Erythroblast (primary cell): Measurements from ENCODE around the gene SPINK14.

ENCODE experiments used
- GATA1 ChIP-seq: IDR thresholded peaks from 2 replicates; pipeline ENCODE4 v1.6.1; 2011; ENCODE audit warnings: low read depth, mild to moderate bottlenecking, control low read depth, low read length, moderate library complexity
- POLR2A ChIP-seq: IDR thresholded peaks from 2 replicates; pipeline ENCODE4 v1.6.1; 2011; ENCODE audit warnings: mild to moderate bottlenecking, low read length

DNA sequence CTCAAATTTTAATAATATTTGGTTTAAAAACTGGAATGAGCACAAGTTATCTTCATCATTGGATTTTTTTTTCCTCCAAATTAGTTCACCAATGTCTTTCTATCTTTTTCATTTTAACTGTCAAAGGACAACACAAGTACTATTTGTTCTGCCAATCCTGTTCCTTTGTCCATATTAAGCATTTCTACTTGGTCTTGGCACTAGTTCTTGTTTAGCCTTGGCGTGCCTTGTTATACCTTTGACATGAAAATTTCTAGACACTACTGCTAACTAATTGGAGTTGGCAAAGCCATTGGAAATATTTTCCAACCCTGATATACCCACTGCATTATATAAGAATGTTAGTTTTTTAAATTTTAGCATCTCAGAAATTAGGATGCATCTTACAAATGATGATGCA lies 38.3 kb downstream of the SPINK14 start:
- TF ChIP-seq POLR2A: no peak
- no peak for TF ChIP-seq GATA1
